ENCODE data around the gene PDRG1. TPM values are rescaled to one million over a fixed set of nuclear protein-coding genes. Genes with fewer than 3 reads are reported as not detected.
A peak's percentile ranks its signal among the peaks of the same experiment; 100 is the strongest.

PDRG1 gene
- total RNA-seq, 1 experiment from 2014 or later = 48.2 TPM

GRCh38 chr20:31936420-31936819 is 15.4 kb downstream of the PDRG1 start:
- CTCF ChIA-PET = interaction anchor here (0.7 kb wide), 1 partner anchor 90 kb away, joined by 5 read pairs; no protein-coding TSS in a partner anchor
- TF ChIP-seq REST (IDR thresholded peaks at IDR 0.05; ENCODE audit: insufficient read depth in 1 of 2, low read depth in 2 of 2, low read length in 1 of 2) = no peak
- no peak for TF ChIP-seq TCF7L2 (IDR thresholded peaks at IDR 0.05; ENCODE audit: low read depth, low read length)
- no peak for TF ChIP-seq POLR2AphosphoS5 (IDR thresholded peaks at IDR 0.05; ENCODE audit: low read depth, low read length)
- no peak for TF ChIP-seq SIN3A (IDR thresholded peaks at IDR 0.05; ENCODE audit: borderline replicate concordance, insufficient read depth, low read depth, low read length)
- no peak for TF ChIP-seq CTCF (IDR thresholded peaks at IDR 0.05)
- no TSS peak for BruUV-seq (replicated peaks)
- no peak for ATAC-seq
- in situ Hi-C loops (cut with HindIII; ENCODE audit: low pct_unique_long_range_greater_than_20kb, low sequenced_read_pairs) (no loop called here), intact Hi-C loops (cut with micrococcal nuclease; ENCODE audit: unreplicated experiment) (no loop called here)
- no peaks in the 10 kb centered on the region for H3K36me3 ChIP-seq (ENCODE audit: control insufficient read depth, insufficient read depth, low read length)
- no peak overlapping the region for H3K4me3 ChIP-seq (ENCODE audit: low read depth in 2 of 2, low read length in 2 of 2)
- POLR2A ChIA-PET = no interaction called here
- H3K27me3 ChIP-seq (ENCODE audit: control insufficient read depth, insufficient read depth, low read length) = no peaks in the 10 kb centered on the region
- no peaks in the 10 kb centered on the region for H3K9me3 ChIP-seq (ENCODE audit: control insufficient read depth, insufficient read depth, low read depth, low read length)
- no peak overlapping the region for H3K27ac ChIP-seq (ENCODE audit: low read length)
- no peaks in the 10 kb centered on the region for H3K4me1 ChIP-seq (ENCODE audit: control insufficient read depth, insufficient read depth, low read length)
- no peak for DNase-seq (ENCODE audit: low read depth, low spot score)

GRCh38 chr20:31934968-31935764 is 16.7 kb downstream of the PDRG1 start:
- no peaks in the 10 kb centered on the region for H3K4me1 ChIP-seq (ENCODE audit: control insufficient read depth, insufficient read depth, low read length)
- H3K4me3 ChIP-seq (ENCODE audit: low read depth in 2 of 2, low read length in 2 of 2) = no peak overlapping the region
- no peaks in the 10 kb centered on the region for H3K9me3 ChIP-seq (ENCODE audit: control insufficient read depth, insufficient read depth, low read depth, low read length)
- in situ Hi-C loops (cut with HindIII; ENCODE audit: low pct_unique_long_range_greater_than_20kb, low sequenced_read_pairs) (no loop called here), intact Hi-C loops (cut with micrococcal nuclease; ENCODE audit: unreplicated experiment) (no loop called here)
- BruUV-seq (replicated peaks) = no TSS peak
- ChIA-PET CTCF (interaction anchor here (0.6 kb wide), 1 partner anchor 131 kb away, joined by 4 read pairs; no protein-coding TSS in a partner anchor), POLR2A (no interaction called here)
- H3K36me3 ChIP-seq (ENCODE audit: control insufficient read depth, insufficient read depth, low read length) = no peaks in the 10 kb centered on the region
- TF ChIP-seq CTCF (IDR thresholded peaks at IDR 0.05) (no peak), TCF7L2 (IDR thresholded peaks at IDR 0.05; ENCODE audit: low read depth, low read length) (no peak)
- DNase-seq (ENCODE audit: low read depth, low spot score) (no peak), ATAC-seq (peak; percentile 28)
- H3K27ac ChIP-seq (ENCODE audit: low read length) = no peak overlapping the region
- 0 out of 2 replicates have a peak, but pooled peaks cover 4% of the 10 kb centered on the region for H3K27me3 ChIP-seq (ENCODE audit: control insufficient read depth, insufficient read depth, low read length)
